HEK293 (cell line): ENCODE measurements around the gene COX7A2.

Experiments used
- CTCF ChIA-PET: fragments of 350-600 bp; formaldehyde crosslinking; extraction: SDS; loops from one replicate; lab custom pipeline; 2021; ENCODE audit warnings: antibody characterized with exemption; lab: Yijun Ruan, JAX
- POLR2A ChIA-PET: fragments of 300-600 bp; formaldehyde crosslinking; extraction: SDS; loops from one replicate; lab custom pipeline; 2020; ENCODE audit warnings: antibody characterized with exemption, inconsistent platforms; lab: Yijun Ruan, JAX
- H3K27ac ChIP-seq: fragments of 200-500 bp; sonication (Bioruptor generic); 2 replicates; pipeline ENCODE4 v1.5.1; 2014; ENCODE audit warnings: low read depth, low read length, control low read depth, inconsistent platforms; ENCODE audit errors: extremely low read depth
- H3K36me3 ChIP-seq, 2 experiments: fragments of 200-500 bp in 1 of 2; sonication (Bioruptor generic) in 1 of 2; 1 replicate in 1 of 2; 2 replicates in 1 of 2; pipeline ENCODE4 v1.5.1; 2014 to 2017; ENCODE audit warnings: inconsistent platforms in 2 of 2, low read length in 2 of 2; ENCODE audit not compliant: control insufficient read depth in 2 of 2, insufficient read depth in 1 of 2
- H3K4me1 ChIP-seq: fragments of 200-500 bp; sonication (Bioruptor generic); 2 replicates; pipeline ENCODE4 v1.5.1; 2014; ENCODE audit warnings: mild to moderate bottlenecking, low read length, inconsistent platforms; ENCODE audit not compliant: control insufficient read depth, insufficient read depth
- H3K4me3 ChIP-seq: 2 replicates; pipeline ENCODE4 v1.5.1; 2011; ENCODE audit warnings: low read depth, mild to moderate bottlenecking, control low read depth, low read length, moderate library complexity
- H3K9me3 ChIP-seq: fragments of 200-500 bp; sonication (Bioruptor generic); 2 replicates; pipeline ENCODE4 v1.5.1; 2014; ENCODE audit warnings: low read depth, low read length, inconsistent platforms; ENCODE audit not compliant: control insufficient read depth, insufficient read depth
- AEBP2 ChIP-seq: fragments of 450-650 bp; formaldehyde crosslinking; IDR thresholded peaks from 2 replicates; pipeline ENCODE4 v1.5.1; 2016; ENCODE audit warnings: missing biosample characterization, missing genetic modification characterization, borderline replicate concordance
- GFI1B ChIP-seq: fragments of 450-650 bp; formaldehyde crosslinking; IDR thresholded peaks from 2 replicates; pipeline ENCODE4 v1.5.1; 2016; ENCODE audit warnings: missing biosample characterization, missing genetic modification characterization
- KLF7 ChIP-seq: fragments of 450-650 bp; formaldehyde crosslinking; IDR thresholded peaks from 2 replicates; pipeline ENCODE4 v1.5.1; 2016; ENCODE audit warnings: missing biosample characterization, missing genetic modification characterization, borderline replicate concordance
- REPIN1 ChIP-seq: fragments of 450-650 bp; formaldehyde crosslinking; IDR thresholded peaks from 2 replicates; pipeline ENCODE4 v1.5.1; 2017; ENCODE audit warnings: missing biosample characterization, missing genetic modification characterization, low read depth
- SCRT2 ChIP-seq: fragments of 450-650 bp; formaldehyde crosslinking; IDR thresholded peaks from 2 replicates; pipeline ENCODE4 v1.5.1; 2016; ENCODE audit warnings: missing biosample characterization, missing genetic modification characterization
- SETDB1 ChIP-seq: IDR thresholded peaks from one replicate; pipeline ENCODE4 v1.6.1; 2017; ENCODE audit warnings: mild to moderate bottlenecking, low read length, moderate library complexity, mixed read lengths; ENCODE audit not compliant: insufficient read length
- TCF7L2 ChIP-seq: IDR thresholded peaks from 2 replicates; pipeline ENCODE4 v1.6.1; 2011; ENCODE audit warnings: low read depth, mild to moderate bottlenecking, inconsistent platforms, low read length, moderate library complexity, borderline replicate concordance
- ZBTB11 ChIP-seq: fragments of 450-650 bp; formaldehyde crosslinking; conservative IDR thresholded peaks from 2 replicates; pipeline ENCODE4 v1.5.1; 2016; ENCODE audit warnings: low read depth, missing biosample characterization, missing genetic modification characterization
- ZBTB48 ChIP-seq: fragments of 450-650 bp; formaldehyde crosslinking; IDR thresholded peaks from 2 replicates; pipeline ENCODE4 v1.5.1; 2016; ENCODE audit warnings: missing biosample characterization, missing genetic modification characterization
- ZNF248 ChIP-seq: fragments of 450-650 bp; formaldehyde crosslinking; IDR thresholded peaks from 2 replicates; pipeline ENCODE4 v1.5.1; 2017; ENCODE audit warnings: missing biosample characterization, missing genetic modification characterization
- ZNF302 ChIP-seq: fragments of 450-650 bp; formaldehyde crosslinking; IDR thresholded peaks from 2 replicates; pipeline ENCODE4 v1.5.1; 2016; ENCODE audit warnings: missing biosample characterization, missing genetic modification characterization, low read depth
- ZNF324 ChIP-seq: fragments of 450-650 bp; formaldehyde crosslinking; IDR thresholded peaks from 2 replicates; pipeline ENCODE4 v1.5.1; 2016; ENCODE audit warnings: missing biosample characterization, missing genetic modification characterization
- ZNF624 ChIP-seq: fragments of 450-650 bp; formaldehyde crosslinking; IDR thresholded peaks from 2 replicates; pipeline ENCODE4 v1.5.1; 2017; ENCODE audit warnings: missing biosample characterization, missing genetic modification characterization
- ZNF664 ChIP-seq: fragments of 450-650 bp; formaldehyde crosslinking; IDR thresholded peaks from 2 replicates; pipeline ENCODE4 v1.5.1; 2016; ENCODE audit warnings: missing biosample characterization, missing genetic modification characterization
- ZNF776 ChIP-seq: fragments of 450-650 bp; formaldehyde crosslinking; IDR thresholded peaks from 2 replicates; pipeline ENCODE4 v1.5.0; 2017; ENCODE audit warnings: missing biosample characterization, missing genetic modification characterization, borderline replicate concordance
- ZNF792 ChIP-seq: fragments of 450-650 bp; formaldehyde crosslinking; IDR thresholded peaks from 2 replicates; pipeline ENCODE4 v1.5.1; 2016; ENCODE audit warnings: missing biosample characterization, missing genetic modification characterization
- TF ChIP-seq, protein P1 (sequence below): fragments of 450-650 bp; formaldehyde crosslinking; IDR thresholded peaks from 2 replicates; pipeline ENCODE4 v1.5.1; 2016; ENCODE audit warnings: missing biosample characterization, missing genetic modification characterization, low read depth
- TF ChIP-seq, protein P2 (sequence below): fragments of 450-650 bp; formaldehyde crosslinking; IDR thresholded peaks from 2 replicates; pipeline ENCODE4 v1.5.1; 2016; ENCODE audit warnings: missing biosample characterization, missing genetic modification characterization
- TF ChIP-seq, protein P3 (sequence below): fragments of 450-650 bp; formaldehyde crosslinking; IDR thresholded peaks from 2 replicates; pipeline ENCODE4 v1.5.1; 2016; ENCODE audit warnings: missing biosample characterization, missing genetic modification characterization, low read depth

The COX7A2 gene

GRCh38 chr6:75234126-75234865 lies 9.3 kb downstream of the COX7A2 start (continued):
- TF ChIP-seq ZBTB11 (tag by site-specific recombination) (no peak), ZNF248 (tag by site-specific recombination) (no peak), ZNF776 (tag by site-specific recombination) (no peak), SETDB1 (no peak), ZNF664 (no peak), AEBP2 (tag by site-specific recombination) (no peak)
- TF ChIP-seq, protein P1, sequence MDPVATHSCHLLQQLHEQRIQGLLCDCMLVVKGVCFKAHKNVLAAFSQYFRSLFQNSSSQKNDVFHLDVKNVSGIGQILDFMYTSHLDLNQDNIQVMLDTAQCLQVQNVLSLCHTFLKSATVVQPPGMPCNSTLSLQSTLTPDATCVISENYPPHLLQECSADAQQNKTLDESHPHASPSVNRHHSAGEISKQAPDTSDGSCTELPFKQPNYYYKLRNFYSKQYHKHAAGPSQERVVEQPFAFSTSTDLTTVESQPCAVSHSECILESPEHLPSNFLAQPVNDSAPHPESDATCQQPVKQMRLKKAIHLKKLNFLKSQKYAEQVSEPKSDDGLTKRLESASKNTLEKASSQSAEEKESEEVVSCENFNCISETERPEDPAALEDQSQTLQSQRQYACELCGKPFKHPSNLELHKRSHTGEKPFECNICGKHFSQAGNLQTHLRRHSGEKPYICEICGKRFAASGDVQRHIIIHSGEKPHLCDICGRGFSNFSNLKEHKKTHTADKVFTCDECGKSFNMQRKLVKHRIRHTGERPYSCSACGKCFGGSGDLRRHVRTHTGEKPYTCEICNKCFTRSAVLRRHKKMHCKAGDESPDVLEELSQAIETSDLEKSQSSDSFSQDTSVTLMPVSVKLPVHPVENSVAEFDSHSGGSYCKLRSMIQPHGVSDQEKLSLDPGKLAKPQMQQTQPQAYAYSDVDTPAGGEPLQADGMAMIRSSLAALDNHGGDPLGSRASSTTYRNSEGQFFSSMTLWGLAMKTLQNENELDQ (tag by site-specific recombination) = no peak
- TF ChIP-seq, all 188 proteins: peak for 0

- Histone ChIP-seq H3K9me3 (no peaks in the 10 kb centered on the region), H3K36me3 (peaks cover 11 to 21% of the 10 kb centered on the region in 2 experiments), H3K27ac (no peak overlapping the region), H3K4me3 (no peak overlapping the region), H3K4me1 (no peaks in the 10 kb centered on the region)
- ChIA-PET CTCF (interaction anchor here (0.5 to 7.8 kb wide), 3 partner anchors 14 to 1142 kb away, joined by 3 to 106 read pairs (median 3); no protein-coding TSS in a partner anchor), POLR2A (interaction anchor here (2.4 kb wide), 1 partner anchor 10 kb away, joined by 9 read pairs; the partner anchor contains the start of gene COX7A2)
- TF ChIP-seq KLF7 (tag by site-specific recombination) = no peak
- TF ChIP-seq REPIN1 (tag by site-specific recombination) = no peak
- no peak for TF ChIP-seq SCRT2 (tag by site-specific recombination)
- no peak for TF ChIP-seq TCF7L2
- no peak for TF ChIP-seq ZNF302 (tag by site-specific recombination)
- no peak for TF ChIP-seq GFI1B
- TF ChIP-seq, protein P2, sequence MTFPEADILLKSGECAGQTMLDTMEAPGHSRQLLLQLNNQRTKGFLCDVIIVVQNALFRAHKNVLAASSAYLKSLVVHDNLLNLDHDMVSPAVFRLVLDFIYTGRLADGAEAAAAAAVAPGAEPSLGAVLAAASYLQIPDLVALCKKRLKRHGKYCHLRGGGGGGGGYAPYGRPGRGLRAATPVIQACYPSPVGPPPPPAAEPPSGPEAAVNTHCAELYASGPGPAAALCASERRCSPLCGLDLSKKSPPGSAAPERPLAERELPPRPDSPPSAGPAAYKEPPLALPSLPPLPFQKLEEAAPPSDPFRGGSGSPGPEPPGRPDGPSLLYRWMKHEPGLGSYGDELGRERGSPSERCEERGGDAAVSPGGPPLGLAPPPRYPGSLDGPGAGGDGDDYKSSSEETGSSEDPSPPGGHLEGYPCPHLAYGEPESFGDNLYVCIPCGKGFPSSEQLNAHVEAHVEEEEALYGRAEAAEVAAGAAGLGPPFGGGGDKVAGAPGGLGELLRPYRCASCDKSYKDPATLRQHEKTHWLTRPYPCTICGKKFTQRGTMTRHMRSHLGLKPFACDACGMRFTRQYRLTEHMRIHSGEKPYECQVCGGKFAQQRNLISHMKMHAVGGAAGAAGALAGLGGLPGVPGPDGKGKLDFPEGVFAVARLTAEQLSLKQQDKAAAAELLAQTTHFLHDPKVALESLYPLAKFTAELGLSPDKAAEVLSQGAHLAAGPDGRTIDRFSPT (tag by site-specific recombination) = no peak
- TF ChIP-seq ZNF792 = no peak
- TF ChIP-seq, protein P3, sequence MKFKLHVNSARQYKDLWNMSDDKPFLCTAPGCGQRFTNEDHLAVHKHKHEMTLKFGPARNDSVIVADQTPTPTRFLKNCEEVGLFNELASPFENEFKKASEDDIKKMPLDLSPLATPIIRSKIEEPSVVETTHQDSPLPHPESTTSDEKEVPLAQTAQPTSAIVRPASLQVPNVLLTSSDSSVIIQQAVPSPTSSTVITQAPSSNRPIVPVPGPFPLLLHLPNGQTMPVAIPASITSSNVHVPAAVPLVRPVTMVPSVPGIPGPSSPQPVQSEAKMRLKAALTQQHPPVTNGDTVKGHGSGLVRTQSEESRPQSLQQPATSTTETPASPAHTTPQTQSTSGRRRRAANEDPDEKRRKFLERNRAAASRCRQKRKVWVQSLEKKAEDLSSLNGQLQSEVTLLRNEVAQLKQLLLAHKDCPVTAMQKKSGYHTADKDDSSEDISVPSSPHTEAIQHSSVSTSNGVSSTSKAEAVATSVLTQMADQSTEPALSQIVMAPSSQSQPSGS (tag by site-specific recombination) = no peak
- TF ChIP-seq ZNF624 (tag by site-specific recombination) = no peak
- TF ChIP-seq SETDB1 = no peak
- TF ChIP-seq ZBTB48 (tag by site-specific recombination) = no peak
- TF ChIP-seq ZNF324 = no peak
Measured at GRCh38 chr6:75233092-75233615, 10.4 kb downstream of the COX7A2 start.
